ENCODE measurements around the gene WDR82.
A peak's percentile ranks its signal among the peaks of the same experiment; 100 is the strongest.

The WDR82 gene

GRCh38 chr3:52223449-52224408 lies 54.7 kb downstream of the WDR82 start:
- no peak for DNase-seq (ENCODE audit: low spot score)

- DNase-seq (ENCODE audit: low spot score), result no peak
Observed at GRCh38 chr3:52222319-52223221, 55.9 kb downstream of the WDR82 start.

GRCh38 chr3:52221563-52222318 lies 56.7 kb downstream of the WDR82 start:
- DNase-seq (ENCODE audit: low spot score), result no peak

- DNase-seq (ENCODE audit: low spot score), result no peak
Observed at GRCh38 chr3:52221141-52221562, 57.3 kb downstream of the WDR82 start.

GRCh38 chr3:52220380-52221026 lies 57.9 kb downstream of the WDR82 start:
- DNase-seq (ENCODE audit: low spot score), result peak; percentile 90

GRCh38 chr3:52218937-52219650 lies 59.4 kb downstream of the WDR82 start:
- DNase-seq (ENCODE audit: low spot score), result no peak

- DNase-seq (ENCODE audit: low spot score), result no peak
Observed at GRCh38 chr3:52218454-52218853, 60.0 kb downstream of the WDR82 start.

GRCh38 chr3:52218026-52218425 lies 60.4 kb downstream of the WDR82 start:
- no peak for DNase-seq (ENCODE audit: low spot score)

- no peak for DNase-seq (ENCODE audit: low spot score)
Observed at GRCh38 chr3:52217409-52217805, 61.0 kb downstream of the WDR82 start.

GRCh38 chr3:52216585-52217408 lies 61.7 kb downstream of the WDR82 start:
- DNase-seq (ENCODE audit: low spot score), result peak; percentile 59

GRCh38 chr3:52215351-52215750 lies 63.1 kb downstream of the WDR82 start:
- no peak for DNase-seq (ENCODE audit: low spot score)

GRCh38 chr3:52213901-52214300 lies 64.5 kb downstream of the WDR82 start:
- DNase-seq (ENCODE audit: low spot score), result no peak

GRCh38 chr3:52213005-52213404 lies 65.4 kb downstream of the WDR82 start:
- no peak for DNase-seq (ENCODE audit: low spot score)

GRCh38 chr3:52211268-52211891 lies 67.1 kb downstream of the WDR82 start:
- no peak for DNase-seq (ENCODE audit: low spot score)

GRCh38 chr3:52210550-52211046 lies 67.9 kb downstream of the WDR82 start:
- no peak for DNase-seq (ENCODE audit: low spot score)

- no peak for DNase-seq (ENCODE audit: low spot score)
Observed at GRCh38 chr3:52210037-52210436, 68.4 kb downstream of the WDR82 start.

- no peak for DNase-seq (ENCODE audit: low spot score)
Observed at GRCh38 chr3:52208556-52208955, 69.9 kb downstream of the WDR82 start.

- DNase-seq (ENCODE audit: low spot score), result no peak
Observed at GRCh38 chr3:52205727-52206372, 72.6 kb downstream of the WDR82 start.
